GM12891 (cell line): Measurements from ENCODE around the gene TSEN54.

Experiments used
- POLR2A ChIP-seq: IDR thresholded peaks from 2 replicates; pipeline ENCODE4 v1.6.1; 2011; ENCODE audit warnings: low read depth, low read length, control low read depth
- POLR2AphosphoS5 ChIP-seq: IDR thresholded peaks from 2 replicates; pipeline ENCODE4 v1.6.1; 2011; ENCODE audit warnings: low read depth, low read length, control low read depth
- POU2F2 ChIP-seq: IDR thresholded peaks from 2 replicates; pipeline ENCODE4 v1.6.1; 2011; ENCODE audit warnings: low read depth, mild to moderate bottlenecking, control low read depth, low read length, moderate library complexity
- TAF1 ChIP-seq: IDR thresholded peaks from 2 replicates; pipeline ENCODE4 v1.6.1; 2011; ENCODE audit warnings: low read depth, low read length, control low read depth

- TF ChIP-seq TAF1 (no peak), POLR2A (no peak), POLR2AphosphoS5 (no peak), POU2F2 (no peak)
These were observed at the start of gene TSEN54 for GRCh38 chr17:75516255-75516618.
